ENCODE results near the gene LRP4. TPM values are rescaled to one million over a fixed set of nuclear protein-coding genes. Genes with fewer than 3 reads are reported as not detected.

Gene LRP4
- total and polyA plus RNA-seq, 2 of the 8 experiments (the other 6 are each of a cell fraction or from before 2014, with no cell fraction given) = 5.4 to 22.1 TPM

DNA sequence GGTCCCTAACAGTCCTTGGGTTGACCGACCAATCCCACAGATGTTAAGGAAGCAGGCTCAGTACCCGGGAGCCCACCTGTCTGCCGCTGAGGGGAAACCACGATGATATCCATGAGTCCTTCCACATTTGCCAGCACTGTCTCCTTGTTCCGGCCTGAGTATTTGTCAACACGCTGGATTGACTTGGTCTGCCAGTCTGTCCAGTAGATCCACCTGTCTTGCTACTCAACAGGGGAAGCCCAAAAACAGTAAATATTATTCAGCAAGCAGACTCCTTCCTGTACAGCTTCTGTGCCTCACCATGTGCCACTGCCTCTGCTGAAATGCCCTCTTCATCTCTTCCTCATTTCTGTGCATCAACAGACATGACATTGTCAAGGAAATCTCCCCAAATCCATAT is 49.4 kb downstream of the LRP4 start:
- H3K9me3 ChIP-seq (ENCODE audit: insufficient read depth in 2 of 2, low read depth in 1 of 2, low read length in 1 of 2) = no peaks in the 10 kb centered on the region
- no peak overlapping the region; a peak in 1 of 7 replicates for H3K9ac ChIP-seq (replicated peaks in 1 of 4; ENCODE audit: extremely low read depth in 1 of 4, low read depth in 3 of 4, low read length in 3 of 4)
- DNase-seq (ENCODE audit: low read depth in 1 of 2, low spot score in 2 of 2) = no peak
- H3K27me3 ChIP-seq (replicated peaks in 1 of 4; ENCODE audit: control insufficient read depth in 3 of 4, extremely low read depth in 1 of 4, insufficient read depth in 3 of 4, low read length in 3 of 4) = no peaks in the 10 kb centered on the region
- no peak overlapping the region for H3K14ac ChIP-seq (ENCODE audit: insufficient read length)
- H3K79me2 ChIP-seq (ENCODE audit: control insufficient read depth in 1 of 2, insufficient read depth in 2 of 2, low read length in 2 of 2) = no peaks in the 10 kb centered on the region
- ChIA-PET POLR2A (ENCODE audit: partially characterized antibody) (no interaction called here), CTCF (ENCODE audit: partially characterized antibody) (no interaction called here)
- H2BK120ac ChIP-seq (replicated peaks; ENCODE audit: low read depth, low read length) = no peak overlapping the region
- no peak overlapping the region for H3K56ac ChIP-seq (replicated peaks; ENCODE audit: insufficient read length, low read depth, low read length)
- H2AK5ac ChIP-seq (ENCODE audit: low read depth, low read length) = no peak overlapping the region
- no peak overlapping the region for H3K4ac ChIP-seq (replicated peaks; ENCODE audit: insufficient read length, low read depth, low read length)
- H2BK15ac ChIP-seq (ENCODE audit: low read length) = no peak overlapping the region
- no peak overlapping the region for H2BK5ac ChIP-seq (ENCODE audit: low read depth, low read length)
- H2BK12ac ChIP-seq (ENCODE audit: low read depth, low read length) = no peak overlapping the region
- H4K5ac ChIP-seq (ENCODE audit: insufficient read length, low read depth, low read length) = no peak overlapping the region
- H3K27ac ChIP-seq (ENCODE audit: low read depth, low read length) = no peak overlapping the region
- 93% methylated on average over 6 of the region's 6 CpGs; no CpG with 5 or more reads in 1 of the 2 experiments for WGBS, 2 experiments (ENCODE audit: extremely low coverage in 1 of 2, insufficient coverage in 1 of 2, insufficient read length in 1 of 2, insufficient replicate concordance in 2 of 2, low coverage in 1 of 2, low lambda C conversion rate in 2 of 2, missing lambda C conversion rate in 1 of 2)
- no peak overlapping the region for H3K4me3 ChIP-seq (ENCODE audit: extremely low read depth in 1 of 4, insufficient read depth in 2 of 4, low read depth in 3 of 4, low read length in 4 of 4)
- no peak overlapping the region for H4K8ac ChIP-seq (ENCODE audit: extremely low read depth, insufficient read depth, low read length)
- H4K91ac ChIP-seq (replicated peaks; ENCODE audit: insufficient read length, low read length) = no peak overlapping the region
- H2AFZ ChIP-seq (ENCODE audit: low read length) = no peak overlapping the region
- H3K4me1 ChIP-seq (replicated peaks in 1 of 4; ENCODE audit: control insufficient read depth in 3 of 4, insufficient read depth in 4 of 4, low read length in 3 of 4) = no peaks in the 10 kb centered on the region
- H3K23ac ChIP-seq (ENCODE audit: insufficient read length) = no peak overlapping the region
- no peak overlapping the region for H3K4me2 ChIP-seq (ENCODE audit: insufficient read depth in 1 of 2, low read depth in 2 of 2, low read length in 2 of 2)
- no peak for FAIRE-seq
- peaks cover 22 to 49% (median 36%) of the 10 kb centered on the region in 4 experiments for H3K36me3 ChIP-seq (ENCODE audit: control insufficient read depth in 2 of 4, insufficient read depth in 4 of 4, low read length in 3 of 4)
- H3K79me1 ChIP-seq (ENCODE audit: low read depth, low read length) = no peaks in the 10 kb centered on the region
- no peak overlapping the region for H3K18ac ChIP-seq (ENCODE audit: extremely low read depth, low read length)
- peaks cover 0 to 1% of the 10 kb centered on the region in 2 experiments for H4K20me1 ChIP-seq (replicated peaks in 1 of 2; ENCODE audit: control insufficient read depth in 1 of 2, insufficient read depth in 2 of 2, low read length in 2 of 2)
- H2BK20ac ChIP-seq (ENCODE audit: low read length) = no peak overlapping the region
- H3K23me2 ChIP-seq (ENCODE audit: low read depth, low read length) = no peaks in the 10 kb centered on the region
- no peak for TF ChIP-seq EZH2 (IDR thresholded peaks at IDR 0.05; ENCODE audit: low read depth, low read length, severe bottlenecking)
- no peak for TF ChIP-seq JUND (IDR thresholded peaks at IDR 0.05; ENCODE audit: low read length)
- TF ChIP-seq POLR2AphosphoS5 (IDR thresholded peaks at IDR 0.05; ENCODE audit: low read depth, low read length) = no peak
- no peak for TF ChIP-seq RXRA (IDR thresholded peaks at IDR 0.05; ENCODE audit: insufficient read depth, low read depth, low read length)
- no peak for TF ChIP-seq ZNF274 (IDR thresholded peaks at IDR 0.05; ENCODE audit: borderline replicate concordance, extremely low read depth, low read length)
- no peak for TF ChIP-seq MAFK (IDR thresholded peaks at IDR 0.05; ENCODE audit: low read depth, low read length)
- no peak for TF ChIP-seq EGR1 (IDR thresholded peaks at IDR 0.05; ENCODE audit: borderline replicate concordance, low read depth, low read length)
- no peak for TF ChIP-seq PHF8 (conservative IDR thresholded peaks at IDR 0.05; ENCODE audit: low read depth, low read length)
- TF ChIP-seq TCF12 (IDR thresholded peaks at IDR 0.05; ENCODE audit: low read depth, low read length) = no peak
- no peak for TF ChIP-seq MAX (IDR thresholded peaks at IDR 0.05)
- TF ChIP-seq GABPA (IDR thresholded peaks at IDR 0.05; ENCODE audit: borderline replicate concordance, insufficient read depth, low read length) = no peak
- TF ChIP-seq TEAD4 (IDR thresholded peaks at IDR 0.05; ENCODE audit: low read depth, low read length) = no peak
- no peak for TF ChIP-seq BCL11A (IDR thresholded peaks at IDR 0.05; ENCODE audit: low read depth in 2 of 2, low read length in 2 of 2)
- no peak for TF ChIP-seq RAD21 (IDR thresholded peaks at IDR 0.05 in 1 of 2, conservative IDR thresholded peaks at IDR 0.05 in 1 of 2; ENCODE audit: low read depth in 2 of 2, low read length in 2 of 2)
- TF ChIP-seq ASH2L (IDR thresholded peaks at IDR 0.05; ENCODE audit: low read length) = no peak
